GM18502 (cell line): ENCODE results near the gene ST6GALNAC5.

Source experiments
- ATAC-seq: cut with Tn5 transposase; IDR thresholded peaks from one replicate; pipeline ENCODE4 v1.9.1; 2021; ENCODE audit warnings: mild to moderate bottlenecking; ENCODE audit not compliant: unreplicated experiment, poor library complexity

The ST6GALNAC5 gene

DNA sequence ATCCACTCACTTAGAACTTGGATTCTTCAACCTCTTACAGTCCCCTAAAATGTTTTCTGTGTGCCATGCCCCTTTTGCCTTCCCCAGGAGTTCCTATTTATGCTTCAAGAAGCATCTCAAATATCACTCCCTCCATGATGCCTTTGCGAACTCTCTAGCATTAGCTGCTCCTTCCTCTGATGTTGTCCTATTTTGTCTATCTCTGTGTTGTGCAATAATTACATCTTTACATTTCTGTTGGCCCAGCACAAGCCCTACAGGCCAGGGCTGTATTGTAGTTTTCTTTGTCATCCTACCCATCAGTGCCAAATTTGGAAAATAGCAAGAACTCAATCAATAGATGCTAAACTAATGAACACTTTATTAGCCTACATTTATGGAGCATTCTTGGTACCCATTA lies 125.8 kb downstream of the ST6GALNAC5 start:
- ATAC-seq: no peak

DNA sequence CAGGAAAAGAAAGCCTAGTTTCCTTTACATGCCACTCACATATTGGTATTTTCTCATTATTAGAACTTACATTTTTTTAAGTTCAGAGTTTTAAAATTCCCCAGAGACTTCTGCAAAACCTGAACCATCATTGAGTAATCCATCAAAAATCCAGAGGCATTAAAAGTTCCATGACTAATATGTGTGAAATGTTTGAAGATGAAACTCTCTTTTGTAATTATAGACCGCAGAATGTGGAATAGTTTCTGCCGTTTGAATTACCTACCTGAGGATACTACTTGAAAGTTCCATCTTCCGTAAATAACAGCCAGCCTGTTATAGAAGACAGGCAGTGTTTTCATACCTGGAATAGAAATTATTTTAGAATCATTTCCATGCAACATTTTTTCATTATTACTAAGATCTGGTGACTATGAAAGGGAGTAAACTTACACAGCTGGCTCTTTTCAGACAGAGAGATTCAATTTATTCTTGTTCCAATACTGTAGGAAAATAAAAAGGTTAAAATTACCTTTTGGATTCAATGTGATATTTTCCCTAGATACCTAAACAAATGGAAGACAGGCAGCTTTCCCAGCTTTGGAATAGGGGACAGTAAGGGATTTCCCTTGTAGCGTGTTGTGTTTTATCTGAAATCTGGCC lies 131.4 kb downstream of the ST6GALNAC5 start:
- no peak for ATAC-seq

DNA sequence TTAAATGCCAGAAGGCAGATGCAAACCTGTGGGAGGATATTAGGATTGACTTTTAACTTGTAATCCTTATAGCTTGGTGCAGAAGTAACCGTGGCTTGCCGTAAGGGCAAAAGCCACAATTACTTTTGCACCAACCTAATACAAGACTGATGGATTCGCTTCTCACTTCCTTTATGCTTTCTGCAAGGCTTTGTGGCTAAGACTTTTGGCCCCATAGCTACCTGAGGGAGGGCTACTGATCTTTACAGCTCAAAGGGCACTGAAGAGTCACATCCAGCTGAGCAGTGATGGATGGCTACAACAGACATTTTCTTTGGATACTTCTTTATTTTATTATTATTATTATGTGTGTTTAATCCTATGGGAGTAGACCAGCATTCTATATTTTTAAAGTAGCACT lies 140.4 kb downstream of the ST6GALNAC5 start:
- ATAC-seq: no peak

DNA sequence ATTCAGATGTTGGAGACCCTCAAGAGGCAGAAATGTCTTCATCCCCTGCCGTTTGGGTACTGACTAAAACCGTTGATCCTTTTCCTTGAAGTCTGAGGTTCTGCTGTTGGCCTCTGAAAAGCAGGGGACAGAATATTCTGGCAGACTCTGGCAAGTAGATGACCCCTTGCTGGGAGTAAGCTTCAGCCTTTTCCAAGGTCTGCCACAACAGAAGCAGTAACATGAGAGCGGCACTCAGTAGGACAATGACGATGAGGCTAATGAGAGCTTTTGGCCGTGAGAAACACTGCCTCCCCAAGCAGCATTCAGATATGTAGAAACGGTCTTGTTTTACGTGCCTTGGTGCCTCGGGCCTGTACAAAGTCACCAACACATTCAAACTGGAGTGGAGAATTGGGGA lies 143.7 kb downstream of the ST6GALNAC5 start:
- no peak for ATAC-seq

DNA sequence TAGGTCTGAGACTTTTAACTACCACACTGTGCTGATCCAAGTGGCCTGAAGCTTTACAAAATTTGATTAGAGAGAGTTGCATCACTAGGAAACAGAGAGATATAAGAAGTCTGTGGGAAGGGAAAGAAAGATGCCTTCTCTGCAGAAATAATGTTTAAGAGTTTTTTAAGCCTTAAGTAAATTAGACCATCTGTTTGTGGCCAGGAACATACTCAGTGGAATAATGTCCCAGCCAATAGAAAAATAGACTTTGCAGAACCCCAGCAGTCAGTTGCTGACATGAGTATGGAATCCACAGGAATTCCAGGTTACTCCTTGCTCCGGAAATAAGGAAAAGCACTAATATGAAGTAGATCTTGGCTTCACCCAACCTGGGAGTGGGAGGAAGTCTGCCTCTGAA lies 144.8 kb downstream of the ST6GALNAC5 start:
- no peak for ATAC-seq

DNA sequence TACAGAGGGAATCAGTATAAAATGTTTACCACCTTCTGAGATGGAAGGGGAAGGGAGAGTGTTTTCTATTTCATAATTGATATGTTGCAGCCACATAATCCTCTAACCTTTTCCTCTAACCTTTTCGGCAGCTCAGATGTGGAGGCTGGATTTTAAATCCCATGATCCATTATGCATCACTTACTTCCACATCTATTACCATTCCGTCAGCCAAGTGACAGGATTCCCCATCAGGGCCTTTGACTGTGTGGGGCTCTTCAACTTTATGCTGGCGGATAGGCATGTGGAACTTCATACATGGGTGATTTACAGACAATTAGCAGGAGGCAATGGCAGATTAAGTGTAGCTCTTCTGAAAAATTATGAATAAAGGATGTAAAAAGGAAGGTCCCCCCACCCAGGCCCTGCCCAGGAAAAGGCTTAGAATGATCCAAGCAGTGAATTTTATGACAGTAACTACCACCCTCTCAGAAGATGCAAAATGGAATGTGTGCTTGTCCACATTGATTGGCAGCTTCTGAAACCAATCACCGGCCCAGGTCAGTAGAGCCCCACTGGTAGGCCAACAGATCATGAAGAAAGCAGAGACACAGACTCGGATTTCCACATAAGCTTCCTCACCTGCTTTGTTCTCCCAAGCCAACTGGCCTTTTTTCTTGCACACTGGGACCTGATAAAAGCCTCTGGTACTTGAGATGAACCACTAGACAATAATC lies 147.0 kb downstream of the ST6GALNAC5 start:
- ATAC-seq: no peak

DNA sequence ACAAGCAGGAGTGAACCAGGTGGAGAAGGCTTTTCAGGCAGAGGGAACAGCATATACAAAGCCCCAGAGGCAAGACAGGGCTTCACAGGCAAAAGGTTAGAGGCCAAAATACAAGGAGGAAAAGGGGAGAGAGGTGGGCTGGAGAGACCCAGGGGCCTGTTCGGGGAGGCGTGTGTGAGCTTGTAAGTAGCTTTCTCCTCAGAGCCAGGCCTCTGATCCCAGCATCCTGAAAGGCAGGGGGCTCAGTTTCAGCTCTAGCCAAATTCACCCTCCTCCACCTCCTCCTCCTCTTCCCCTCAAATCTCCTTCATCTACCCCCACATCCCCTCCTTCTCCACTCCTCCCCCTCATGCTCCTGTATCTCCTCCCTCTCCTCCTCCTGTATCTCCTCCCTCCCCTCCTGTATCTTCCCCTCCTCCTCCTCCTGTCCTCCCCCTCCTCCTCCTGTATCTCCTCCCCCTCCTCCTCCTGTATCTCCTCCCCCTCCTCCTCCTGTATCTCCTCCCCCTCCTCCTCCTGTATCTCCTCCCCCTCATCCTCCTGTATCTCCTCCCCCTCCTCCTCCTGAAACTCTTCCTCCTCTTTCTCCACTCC lies 148.6 kb downstream of the ST6GALNAC5 start:
- ATAC-seq: no peak

DNA sequence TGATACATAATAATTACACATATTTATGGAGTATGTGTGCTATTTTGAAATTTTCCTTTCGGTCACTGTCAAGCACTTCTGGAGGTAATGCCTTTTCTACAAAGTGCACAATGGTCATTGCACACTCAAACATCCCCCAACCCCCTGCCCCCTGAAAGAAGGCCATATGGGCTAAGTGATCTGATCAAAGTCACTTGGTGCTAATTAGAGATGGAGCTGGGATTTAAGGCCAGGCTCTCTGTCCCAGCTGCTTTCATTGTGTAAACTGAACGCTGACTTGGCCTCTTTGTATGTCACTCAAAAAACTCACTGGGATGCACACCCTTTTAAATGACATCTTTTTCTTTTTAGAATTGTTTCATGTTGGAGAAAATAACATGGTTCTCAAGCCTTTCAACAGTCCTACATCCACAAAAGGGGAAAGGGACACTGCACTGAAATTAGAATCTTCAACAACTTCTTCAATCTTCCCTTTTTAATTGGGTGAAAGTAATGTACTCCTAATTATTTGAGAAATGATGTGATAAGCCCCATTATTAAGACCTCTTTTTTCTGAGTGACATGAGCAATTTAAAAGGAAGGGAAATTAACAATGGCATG lies 149.2 kb downstream of the ST6GALNAC5 start:
- no peak for ATAC-seq

DNA sequence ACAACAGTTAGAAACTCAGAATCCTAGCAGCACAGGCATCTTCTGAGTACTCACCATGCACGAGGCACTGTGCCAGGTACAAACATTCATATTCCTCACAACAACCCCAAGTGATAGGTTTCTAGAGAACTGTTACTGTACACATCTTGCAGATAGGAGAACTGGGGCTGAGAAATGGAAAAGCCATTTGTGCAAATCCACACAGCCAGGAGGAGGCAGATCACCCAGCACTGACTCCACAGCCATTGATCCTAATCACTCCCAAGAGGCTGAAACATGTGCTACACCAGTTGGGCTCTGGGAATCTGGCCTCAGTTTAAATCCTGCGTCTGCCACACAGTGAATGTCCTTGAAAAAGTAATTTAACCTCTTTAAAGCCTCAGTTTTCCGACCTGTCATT lies 151.0 kb downstream of the ST6GALNAC5 start:
- ATAC-seq: no peak

DNA sequence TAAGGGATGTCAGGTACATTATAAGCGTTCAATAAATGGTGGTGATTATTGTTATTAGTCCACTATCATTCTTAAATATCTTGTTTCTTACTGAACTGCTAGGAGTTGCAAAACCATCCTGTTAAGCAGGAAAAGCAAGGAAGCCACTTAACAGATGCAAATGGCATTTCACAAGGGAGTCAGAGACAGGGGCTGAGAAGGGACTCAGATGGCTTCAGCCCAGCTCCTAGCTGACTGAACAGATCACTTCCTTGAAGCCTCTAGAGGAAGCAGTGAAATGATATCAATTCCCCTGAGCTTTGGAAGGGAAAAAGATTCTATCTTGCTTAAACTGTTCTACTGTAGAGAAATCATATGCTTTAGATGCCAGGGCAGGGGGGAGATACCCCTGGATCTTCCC lies 151.5 kb downstream of the ST6GALNAC5 start:
- ATAC-seq: no peak

DNA sequence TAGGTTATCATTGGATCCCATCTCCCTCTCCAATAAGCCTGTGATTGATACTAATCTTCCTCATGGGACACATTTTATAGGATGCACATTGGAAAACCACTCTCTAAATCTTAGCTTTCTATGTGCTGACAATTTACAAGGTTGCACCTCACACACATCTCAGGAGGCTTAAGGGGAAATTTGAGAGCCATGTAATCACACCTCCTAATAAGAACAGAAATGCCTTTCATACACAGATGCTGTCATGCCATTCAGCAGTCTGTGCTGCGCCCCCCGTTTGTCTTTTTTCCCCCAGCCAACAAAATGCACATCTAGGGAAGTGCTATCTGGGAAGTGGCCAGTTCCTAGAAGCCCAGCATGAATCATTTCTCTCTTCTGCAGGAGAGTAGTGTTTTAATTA lies 154.5 kb downstream of the ST6GALNAC5 start:
- no peak for ATAC-seq

DNA sequence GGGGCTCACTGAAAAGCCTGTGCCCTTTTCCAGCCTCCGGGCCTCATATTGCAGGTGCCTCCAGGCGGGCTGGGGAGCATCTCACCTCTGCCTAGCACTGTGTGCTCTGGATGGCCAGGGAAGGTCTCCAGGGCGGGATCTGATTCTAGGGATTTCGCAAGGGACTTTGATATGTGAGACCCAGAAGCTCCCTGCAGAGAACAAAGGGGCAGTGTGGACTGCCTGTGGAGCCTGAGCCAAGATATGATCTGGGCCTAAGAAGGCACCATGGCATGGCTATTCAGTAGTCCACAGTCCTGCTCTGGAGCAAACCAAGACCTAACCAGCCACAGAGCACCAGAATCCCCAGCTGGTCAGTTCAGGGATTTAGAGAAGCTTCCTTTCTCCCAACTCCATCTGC lies 157.2 kb downstream of the ST6GALNAC5 start:
- ATAC-seq: no peak

DNA sequence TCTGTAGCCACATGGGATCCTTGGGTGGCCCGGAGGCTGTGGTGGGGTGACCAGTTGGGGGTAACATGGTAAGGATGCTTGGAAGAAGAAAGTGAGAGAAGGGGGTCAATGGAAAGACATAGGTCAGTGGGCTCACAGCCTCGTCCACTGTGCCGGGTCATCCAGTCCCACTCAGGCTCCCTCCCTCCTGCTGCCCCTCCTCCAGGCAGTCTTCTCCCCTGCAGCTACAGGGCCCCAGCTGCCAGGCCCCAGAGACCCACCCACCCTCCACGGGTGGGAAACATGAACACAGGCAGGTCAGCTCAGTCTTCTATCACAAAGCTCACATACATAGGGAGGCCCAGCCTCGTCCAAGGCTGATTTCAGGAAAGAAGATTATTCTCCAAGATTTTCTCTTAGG lies 158.3 kb downstream of the ST6GALNAC5 start:
- ATAC-seq: no peak

DNA sequence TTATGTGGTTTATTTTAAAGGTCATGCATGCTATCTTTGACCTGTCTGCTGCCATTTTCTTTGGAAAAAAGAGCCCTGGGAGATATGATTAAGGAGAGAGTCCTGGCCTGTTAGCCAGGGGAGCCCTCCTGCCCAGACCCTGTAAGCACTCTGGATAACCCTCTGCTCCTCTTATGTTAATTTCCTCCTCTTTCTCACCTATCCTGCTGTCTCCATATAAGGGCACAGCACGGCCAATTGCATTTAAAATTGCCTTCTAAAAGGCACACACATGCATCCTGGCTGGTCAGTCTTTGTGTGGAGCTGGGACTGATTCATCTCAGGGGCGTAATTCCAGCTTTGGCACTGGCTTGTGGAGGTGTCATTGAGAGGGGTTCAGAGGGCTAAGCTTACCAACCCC lies 158.9 kb downstream of the ST6GALNAC5 start:
- no peak for ATAC-seq

DNA sequence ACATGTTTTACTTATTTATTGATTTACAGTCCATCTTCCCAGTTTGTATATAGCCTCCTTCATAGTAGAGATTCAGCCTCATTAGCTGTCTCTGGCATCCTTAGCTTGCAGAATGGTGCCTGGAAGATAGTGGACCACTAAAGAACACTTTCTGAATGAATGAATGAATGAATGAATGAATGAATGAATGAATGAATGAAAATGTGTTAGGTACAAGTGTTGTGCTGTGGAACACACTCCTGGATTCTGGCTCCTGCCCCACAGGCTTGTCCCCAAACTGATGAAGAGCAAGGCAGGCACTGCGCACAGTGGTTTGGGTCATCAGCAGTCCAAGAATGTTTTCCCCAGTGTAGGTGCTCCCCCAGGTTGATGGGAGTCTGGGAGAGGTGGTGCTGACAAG lies 159.4 kb downstream of the ST6GALNAC5 start:
- no peak for ATAC-seq

DNA sequence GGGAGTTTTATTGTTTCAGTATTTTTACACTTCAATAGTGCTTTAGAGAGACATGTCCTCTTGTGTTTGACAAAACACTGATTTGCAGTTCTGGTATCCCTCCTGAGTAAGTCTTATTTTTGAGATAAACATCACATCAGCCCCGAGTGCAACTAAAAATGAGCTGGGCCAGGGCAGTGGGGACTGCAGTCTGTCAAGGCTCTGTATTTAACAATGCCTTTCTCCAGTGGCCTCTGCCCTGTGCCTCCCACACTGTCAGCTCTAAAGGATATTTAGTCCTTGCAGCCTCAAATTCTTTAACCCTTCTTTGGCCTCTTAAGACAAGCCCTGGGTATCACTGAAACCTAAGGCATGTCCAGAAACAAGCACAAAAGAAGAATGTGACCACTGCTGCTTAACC lies 160.6 kb downstream of the ST6GALNAC5 start:
- no peak for ATAC-seq

DNA sequence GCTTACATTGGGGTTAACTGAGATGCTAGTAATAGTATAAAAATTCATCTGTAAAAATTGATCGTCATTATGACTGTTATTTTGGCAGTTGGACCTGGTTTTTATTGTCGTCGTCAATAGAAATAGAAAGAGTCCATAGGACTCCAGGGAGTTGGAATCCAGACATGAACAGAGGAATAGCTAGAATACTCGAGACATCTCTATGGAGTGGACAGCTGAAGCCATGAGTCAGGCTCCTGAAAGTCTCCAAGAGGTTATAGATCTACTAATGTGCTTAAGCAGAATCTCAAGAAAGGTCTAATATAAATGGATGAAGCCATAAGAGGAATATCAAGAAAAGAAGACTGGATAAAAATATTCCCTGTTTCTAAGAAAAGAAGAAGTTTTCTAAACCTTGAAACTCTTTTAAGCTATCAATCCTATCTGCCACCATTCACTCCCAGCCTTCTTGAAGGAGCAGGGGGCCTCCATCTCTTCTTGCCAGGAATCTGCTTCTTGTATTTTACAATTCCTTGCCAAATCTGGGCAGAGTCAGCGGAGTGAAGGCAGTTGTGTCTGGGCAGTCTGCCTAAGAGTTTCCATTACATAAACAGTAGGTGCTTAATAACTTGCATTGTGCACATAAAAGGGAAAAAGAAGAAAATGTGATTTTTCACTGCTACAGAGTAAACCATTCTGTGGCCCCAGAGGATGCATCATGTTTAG lies 163.3 kb downstream of the ST6GALNAC5 start:
- no peak for ATAC-seq

DNA sequence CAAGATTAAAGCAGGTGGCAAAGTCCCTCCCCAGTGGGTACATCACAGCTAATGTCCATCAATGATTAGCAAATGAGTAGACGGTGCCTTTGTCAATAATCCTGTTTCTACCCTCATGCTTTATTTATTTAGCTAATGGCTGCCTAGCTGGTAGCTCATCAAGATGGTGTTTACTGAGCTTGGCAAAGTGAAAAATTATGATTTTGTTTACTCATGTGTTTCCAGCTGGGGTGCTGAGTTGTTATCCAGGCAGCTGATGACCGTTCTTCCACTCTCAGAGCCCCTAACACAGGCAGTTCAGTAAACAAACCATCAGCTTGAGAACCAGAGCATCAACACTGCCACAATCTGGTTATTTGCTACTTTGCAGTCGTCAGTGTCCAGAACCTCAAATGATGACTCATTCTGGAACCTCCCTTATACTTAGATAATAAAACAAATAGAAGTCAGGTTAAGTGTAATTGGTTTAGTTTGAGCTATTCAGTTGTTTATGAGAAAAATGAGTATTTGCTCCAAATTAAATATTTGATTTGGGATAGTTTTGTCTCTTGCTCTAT lies 163.9 kb downstream of the ST6GALNAC5 start:
- no peak for ATAC-seq

DNA sequence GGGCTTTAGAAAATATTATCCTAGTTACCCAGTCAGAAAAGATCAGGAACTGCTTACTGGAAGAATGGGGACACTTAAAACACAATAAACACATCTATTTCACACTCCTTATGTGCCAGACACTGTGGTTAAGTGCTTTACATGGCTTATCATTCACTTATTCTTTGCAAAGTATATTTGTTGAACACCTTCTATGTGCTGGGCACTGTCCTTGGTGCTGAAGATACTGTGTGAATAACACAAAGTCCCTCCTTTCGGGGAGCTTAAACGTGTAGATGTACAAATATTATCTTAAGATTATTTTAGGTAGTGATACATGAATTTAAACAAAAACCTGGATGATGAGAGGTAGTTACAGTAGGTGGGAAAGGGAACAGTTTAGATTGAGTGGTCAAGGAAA lies 169.3 kb downstream of the ST6GALNAC5 start:
- no peak for ATAC-seq

DNA sequence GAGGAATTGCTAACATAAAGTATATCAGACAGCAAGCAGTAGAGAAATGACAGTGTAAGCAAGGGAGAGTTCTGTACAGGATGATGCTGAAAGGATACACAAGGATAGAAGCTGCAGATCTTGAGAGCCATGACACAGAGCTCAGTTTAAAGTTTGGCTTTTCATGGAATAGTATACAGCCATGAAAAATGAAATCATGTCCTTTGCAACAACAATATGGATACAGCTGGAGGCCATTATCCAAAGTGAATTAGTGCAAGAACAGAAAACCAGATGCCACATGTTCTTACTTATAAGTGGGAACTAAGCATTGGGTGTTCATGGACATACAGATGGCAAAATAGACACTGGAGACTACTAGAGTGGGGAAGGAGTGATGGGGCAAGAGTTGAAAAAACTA lies 169.8 kb downstream of the ST6GALNAC5 start:
- no peak for ATAC-seq

DNA sequence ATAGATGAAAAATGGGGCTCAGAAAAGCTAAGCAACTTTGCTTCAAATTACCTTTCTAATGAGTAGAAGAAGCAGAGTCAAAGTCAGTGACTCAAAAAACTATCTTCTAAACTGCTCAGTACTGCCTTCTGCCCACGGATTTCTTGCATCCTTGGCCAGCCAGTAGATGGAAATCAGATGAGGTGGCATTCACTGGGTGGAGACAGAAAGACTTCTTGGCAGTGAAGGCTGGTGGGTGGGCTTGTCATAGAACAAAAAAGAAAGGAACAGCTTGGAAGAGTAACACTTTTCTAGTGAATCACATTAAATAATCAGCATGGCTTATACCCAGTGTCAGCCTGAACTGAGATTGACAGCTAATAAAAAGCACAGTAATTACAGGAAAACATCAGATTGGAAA lies 170.7 kb downstream of the ST6GALNAC5 start:
- ATAC-seq: no peak
